ENCODE data around the gene USP20.

USP20 gene

GRCh38 chr9:129900263-129901027 is 65.2 kb downstream of the USP20 start:
- TF ChIP-seq POLR2A (IDR thresholded peaks at IDR 0.05; ENCODE audit: low read depth, low read length) (no peak; the same call in 1 of the 2 replicates), POLR2AphosphoS5 (IDR thresholded peaks at IDR 0.05; ENCODE audit: low read depth, low read length) (peak; percentile 58; the same call in 1 of the 2 replicates)
- FAIRE-seq (peak; percentile 88), DNase-seq (ENCODE audit: insufficient read length) (peak; percentile 55)

DNA sequence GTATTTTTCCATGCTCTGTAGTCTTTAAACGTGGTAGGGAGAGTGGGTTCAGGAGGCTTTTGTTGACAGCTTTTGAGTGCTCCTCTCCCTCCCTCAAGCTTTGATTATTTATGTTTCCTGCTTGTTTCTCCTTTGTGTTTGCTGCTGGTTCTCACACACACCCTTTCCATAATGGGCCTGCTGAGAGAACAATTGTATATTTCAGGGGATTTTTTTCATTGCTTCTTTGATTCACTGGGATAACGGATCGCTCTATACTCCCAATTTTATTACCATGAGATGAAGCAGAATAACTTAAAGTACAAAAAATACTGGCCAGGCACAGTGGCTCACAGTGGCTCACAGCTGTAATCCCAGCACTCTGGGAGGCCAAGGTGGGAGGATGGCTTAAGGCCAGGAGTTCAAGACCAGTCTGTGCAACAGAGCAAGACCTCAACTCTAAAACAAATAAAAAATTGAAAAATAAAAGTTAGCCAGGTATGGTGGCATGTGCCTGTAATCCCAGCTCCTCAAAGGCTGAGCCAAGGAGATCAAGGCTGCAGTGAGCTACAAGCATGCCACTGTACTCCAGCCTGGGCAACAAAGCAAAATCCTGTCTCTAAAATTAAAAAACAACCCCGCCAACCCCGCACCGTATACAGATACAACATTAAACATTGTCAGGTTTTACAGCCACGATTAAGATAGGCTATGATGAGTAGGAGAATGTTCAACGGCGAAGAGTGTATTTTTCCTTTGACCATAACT is 66.9 kb downstream of the USP20 start:
- no peak for TF ChIP-seq POLR2AphosphoS5 (IDR thresholded peaks at IDR 0.05; ENCODE audit: low read depth, low read length)
- DNase-seq (ENCODE audit: insufficient read length) (no peak), FAIRE-seq (no peak)

- no peak for FAIRE-seq
- no peak for DNase-seq (ENCODE audit: insufficient read length)
- TF ChIP-seq POLR2AphosphoS5 (IDR thresholded peaks at IDR 0.05; ENCODE audit: low read depth, low read length) (no peak), POLR2A (IDR thresholded peaks at IDR 0.05; ENCODE audit: low read depth, low read length) (no peak), TAF1 (IDR thresholded peaks at IDR 0.05; ENCODE audit: borderline replicate concordance, low read depth, low read length) (no peak)
These were observed 67.5 kb downstream of the USP20 start for GRCh38 chr9:129902740-129903134.

DNA sequence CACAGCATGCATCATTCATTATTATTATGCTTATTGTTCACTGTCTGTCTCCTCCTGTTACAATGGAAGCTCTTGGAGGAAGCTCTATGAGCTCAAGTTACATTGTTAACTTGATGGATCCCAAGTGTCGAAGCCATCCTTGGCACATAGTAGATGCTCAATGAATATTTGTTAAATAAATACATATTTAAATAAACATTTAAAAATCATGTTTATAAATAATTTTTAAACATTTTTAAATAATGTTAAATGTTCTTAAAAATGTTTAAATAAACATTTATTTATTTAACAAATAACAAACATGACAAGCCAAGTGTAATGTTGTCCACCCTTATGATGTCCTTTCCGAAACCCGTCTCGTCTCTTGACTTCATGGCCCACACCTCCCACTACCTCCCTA is 69.5 kb downstream of the USP20 start:
- no peak for FAIRE-seq
- no peak for DNase-seq (ENCODE audit: insufficient read length)
- 0 out of 2 replicates have a peak, but pooled peaks have one; percentile 14 for TF ChIP-seq POLR2A (IDR thresholded peaks at IDR 0.05; ENCODE audit: low read depth, low read length)
- TF ChIP-seq TAF1 (IDR thresholded peaks at IDR 0.05; ENCODE audit: borderline replicate concordance, low read depth, low read length), result no peak
- TF ChIP-seq POLR2AphosphoS5 (IDR thresholded peaks at IDR 0.05; ENCODE audit: low read depth, low read length), result peak; percentile 46; the same call in 1 of the 2 replicates

DNA sequence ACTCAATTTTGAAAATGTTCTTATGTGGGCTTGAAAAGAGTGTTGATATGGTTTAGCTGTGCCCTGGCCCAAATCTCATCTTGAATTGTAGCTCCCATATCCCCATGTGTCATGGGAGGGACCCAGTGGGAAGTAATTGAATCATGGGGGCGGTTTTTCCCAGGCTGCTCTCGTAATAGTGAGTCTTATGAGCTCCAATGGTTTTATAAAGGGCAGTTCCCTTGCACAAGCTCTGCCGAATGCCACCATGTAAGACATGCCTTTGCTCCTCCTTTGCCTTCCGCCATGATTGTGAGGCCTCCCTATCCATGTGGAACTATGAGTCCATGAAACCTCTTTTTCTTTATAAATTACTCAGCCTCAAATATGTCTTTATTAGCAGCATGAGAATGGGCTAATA is 71.0 kb downstream of the USP20 start:
- TF ChIP-seq POLR2AphosphoS5 (IDR thresholded peaks at IDR 0.05; ENCODE audit: low read depth, low read length), result no peak
- TF ChIP-seq POLR2A (IDR thresholded peaks at IDR 0.05; ENCODE audit: low read depth, low read length), result no peak
- no peak for TF ChIP-seq TAF1 (IDR thresholded peaks at IDR 0.05; ENCODE audit: borderline replicate concordance, low read depth, low read length)
- FAIRE-seq (no peak), DNase-seq (ENCODE audit: insufficient read length) (no peak)

- FAIRE-seq (no peak), DNase-seq (ENCODE audit: insufficient read length) (no peak)
- TF ChIP-seq POLR2AphosphoS5 (IDR thresholded peaks at IDR 0.05; ENCODE audit: low read depth, low read length) (0 out of 2 replicates have a peak, but pooled peaks have one; percentile 40), TAF1 (IDR thresholded peaks at IDR 0.05; ENCODE audit: borderline replicate concordance, low read depth, low read length) (no peak), POLR2A (IDR thresholded peaks at IDR 0.05; ENCODE audit: low read depth, low read length) (peak; percentile 22; the same call in 1 of the 2 replicates)
These were observed 71.9 kb downstream of the USP20 start for GRCh38 chr9:129907201-129907600.

DNA sequence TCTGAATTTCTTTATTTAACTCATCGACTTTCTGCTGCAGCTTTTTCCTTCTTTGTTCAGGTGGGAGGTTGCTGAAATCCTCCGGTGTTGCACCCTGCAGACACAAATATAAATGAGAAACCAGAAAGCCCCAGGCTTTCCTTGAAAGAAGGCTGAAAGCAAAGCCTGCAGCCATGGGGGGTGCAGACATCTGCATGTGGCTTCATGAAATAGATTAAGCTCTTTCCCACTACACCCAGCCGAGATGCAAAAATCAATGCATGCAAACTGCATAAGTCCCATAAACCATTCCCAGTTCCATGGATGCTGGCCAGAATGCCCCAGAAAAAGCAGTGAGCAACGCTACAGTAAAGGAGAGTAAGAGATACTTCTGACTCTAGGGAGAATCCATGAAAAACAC is 73.6 kb downstream of the USP20 start:
- no peak for DNase-seq (ENCODE audit: insufficient read length)
- no peak for FAIRE-seq
- TF ChIP-seq POLR2AphosphoS5 (IDR thresholded peaks at IDR 0.05; ENCODE audit: low read depth, low read length) (peak; percentile 45; the same call in 1 of the 2 replicates), TAF1 (IDR thresholded peaks at IDR 0.05; ENCODE audit: borderline replicate concordance, low read depth, low read length) (no peak), POLR2A (IDR thresholded peaks at IDR 0.05; ENCODE audit: low read depth, low read length) (no peak)

GRCh38 chr9:129909851-129910250 is 74.6 kb downstream of the USP20 start:
- FAIRE-seq, result no peak
- no peak for TF ChIP-seq POLR2A (IDR thresholded peaks at IDR 0.05; ENCODE audit: low read depth, low read length)

GRCh38 chr9:129910628-129911567 is 75.6 kb downstream of the USP20 start:
- DNase-seq (ENCODE audit: insufficient read length) (no peak), FAIRE-seq (no peak)

More at GRCh38 chr9:129909851-129910250, 74.6 kb downstream of the USP20 start:
- DNase-seq (ENCODE audit: insufficient read length), result no peak

GRCh38 chr9:129914051-129914450 is 78.8 kb downstream of the USP20 start:
- DNase-seq (ENCODE audit: insufficient read length) (no peak), FAIRE-seq (no peak)
- TF ChIP-seq POLR2AphosphoS5 (IDR thresholded peaks at IDR 0.05; ENCODE audit: low read depth, low read length), result no peak

More at GRCh38 chr9:129910628-129911567, 75.6 kb downstream of the USP20 start:
- TF ChIP-seq POLR2A (IDR thresholded peaks at IDR 0.05; ENCODE audit: low read depth, low read length), result peak; percentile 65
- peak; percentile 84; the same call in 1 of the 2 replicates for TF ChIP-seq POLR2AphosphoS5 (IDR thresholded peaks at IDR 0.05; ENCODE audit: low read depth, low read length)
- TF ChIP-seq TAF1 (IDR thresholded peaks at IDR 0.05; ENCODE audit: borderline replicate concordance, low read depth, low read length), result no peak

DNA sequence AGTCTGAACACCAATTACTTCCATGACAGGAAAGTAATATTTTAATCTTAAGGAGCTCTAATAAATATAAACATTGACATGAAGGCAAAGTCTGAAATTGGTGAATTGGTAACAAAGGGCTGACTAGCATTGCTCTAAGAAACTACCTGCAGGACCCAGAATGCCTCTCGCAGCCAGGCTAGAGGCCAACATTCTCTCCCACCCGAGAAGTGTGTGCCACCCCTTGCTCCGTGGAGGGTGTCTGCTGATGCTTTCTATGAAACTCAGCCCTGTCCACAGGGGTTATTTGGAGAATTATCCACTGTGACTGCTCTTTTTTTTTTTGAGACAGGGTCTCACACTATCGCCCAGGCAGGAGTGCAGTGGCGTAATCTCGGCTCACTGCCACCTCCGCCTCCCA is 81.4 kb downstream of the USP20 start:
- FAIRE-seq, result no peak
- 0 out of 2 replicates have a peak, but pooled peaks have one; percentile 49 for TF ChIP-seq POLR2AphosphoS5 (IDR thresholded peaks at IDR 0.05; ENCODE audit: low read depth, low read length)
- TF ChIP-seq POLR2A (IDR thresholded peaks at IDR 0.05; ENCODE audit: low read depth, low read length), result no peak
- TF ChIP-seq TAF1 (IDR thresholded peaks at IDR 0.05; ENCODE audit: borderline replicate concordance, low read depth, low read length), result no peak
- DNase-seq (ENCODE audit: insufficient read length), result no peak

Data from GM12892 (cell line).